HL-60 (cell line): ENCODE data around the gene FLAD1.
"Not testable (repeated sequence)": the region's sequence is repeated elsewhere in the genome, so short reads cannot be mapped to it uniquely, and the experiment has no call there.

Experiments
- DNase-seq, 2 experiments: peaks; one replicate each; pipeline ENCODE4 v3.0.0-alpha.2; 2010 to 2020; ENCODE audit warnings: low read depth in 1 of 2, low spot score in 1 of 2
- H3K27ac ChIP-seq: fragments of 250-450 bp; sonication (Bioruptor Pico); replicated peaks from 2 replicates; pipeline ENCODE4 v1.5.1; 2020; ENCODE audit warnings: mild to moderate bottlenecking, moderate library complexity
- H3K27me3 ChIP-seq: fragments of 250-450 bp; sonication (Bioruptor Pico); 2 replicates; pipeline ENCODE4 v1.5.1; 2021; ENCODE audit warnings: mild to moderate bottlenecking, moderate library complexity; ENCODE audit not compliant: insufficient read depth, poor library complexity, severe bottlenecking
- H3K4me3 ChIP-seq: replicated peaks from 2 replicates; pipeline ENCODE4 v1.5.1; 2011; ENCODE audit warnings: mild to moderate bottlenecking, control low read depth, low read length; ENCODE audit not compliant: insufficient read depth
- CTCF ChIP-seq: IDR thresholded peaks from one replicate; pipeline ENCODE4 v1.5.1; 2011; ENCODE audit warnings: low read length, control low read depth, inconsistent platforms; ENCODE audit not compliant: insufficient read depth
- GABPA ChIP-seq: IDR thresholded peaks from 2 replicates; pipeline ENCODE4 v1.6.1; 2012; ENCODE audit warnings: low read depth
- POLR2AphosphoS5 ChIP-seq: IDR thresholded peaks from 2 replicates; pipeline ENCODE4 v1.6.1; 2012; ENCODE audit warnings: low read depth
- REST ChIP-seq: IDR thresholded peaks from 2 replicates; pipeline ENCODE4 v1.6.1; 2012; ENCODE audit warnings: low read depth; ENCODE audit not compliant: insufficient replicate concordance
- SPI1 ChIP-seq: IDR thresholded peaks from 2 replicates; pipeline ENCODE4 v1.6.1; 2012; ENCODE audit warnings: low read depth, mild to moderate bottlenecking, borderline replicate concordance

The FLAD1 gene

DNA sequence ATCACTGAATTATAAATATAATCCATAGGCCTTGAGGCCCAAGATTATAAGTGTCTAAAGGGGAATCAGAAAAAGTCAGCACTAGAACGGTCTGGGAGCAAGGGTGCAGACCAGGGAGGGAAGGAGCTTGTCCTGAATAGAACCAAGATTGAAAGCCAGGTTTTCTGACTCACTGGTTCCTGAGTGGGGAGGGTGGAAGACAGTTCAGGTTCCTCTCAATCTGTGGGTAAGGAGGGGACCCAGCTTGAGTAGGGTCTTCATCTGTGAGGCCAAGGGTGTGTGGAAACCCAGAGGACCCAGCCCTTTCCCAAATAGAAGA, 11.1 kb downstream of the FLAD1 start:
- H3K4me3 ChIP-seq = no peak overlapping the region
- no peaks in the 10 kb centered on the region for H3K27me3 ChIP-seq
- no peak for DNase-seq
- no peak for TF ChIP-seq POLR2AphosphoS5
- no peak for TF ChIP-seq GABPA
- no peak for TF ChIP-seq SPI1
- TF ChIP-seq CTCF = no peak
- TF ChIP-seq REST = no peak
- no peak overlapping the region for H3K27ac ChIP-seq

- Histone ChIP-seq H3K4me3 (no peak overlapping the region), H3K27ac (no peak overlapping the region; the same call in 1 of the 2 replicates), H3K27me3 (no peaks in the 10 kb centered on the region)
- no peak for TF ChIP-seq CTCF
- TF ChIP-seq REST = no peak
- no peak for TF ChIP-seq POLR2AphosphoS5
- no peak for TF ChIP-seq SPI1
- no peak for TF ChIP-seq GABPA
- DNase-seq = no peak
These were observed 11.4 kb downstream of the FLAD1 start for GRCh38 chr1:154994591-154994990.

GRCh38 chr1:154995301-154995983, 12.3 kb downstream of the FLAD1 start:
- DNase-seq = peak in 1 of 2 experiments; percentile 50
- peak; percentile 26 for TF ChIP-seq CTCF
- H3K4me3 ChIP-seq, H3K27me3 ChIP-seq: not testable (repeated sequence)
- peak overlapping the region; percentile 9; the same call in 1 of the 2 replicates for H3K27ac ChIP-seq

- no peaks in the 10 kb centered on the region for H3K27me3 ChIP-seq
- TF ChIP-seq GABPA = no peak
- peak; percentile 95 for TF ChIP-seq SPI1
- peak; percentile 66; the same call in 1 of the 2 replicates for TF ChIP-seq POLR2AphosphoS5
- H3K27ac ChIP-seq = no peak overlapping the region
- peak; percentile 72 to 84 for DNase-seq
- H3K4me3 ChIP-seq = no peak overlapping the region
These were observed 14.0 kb downstream of the FLAD1 start for GRCh38 chr1:154996966-154997701.
